ENCODE results near the gene SPAG6.

- TF ChIP-seq CTCF (IDR thresholded peaks at IDR 0.05) (no peak), POLR2A (IDR thresholded peaks at IDR 0.05) (no peak), EP300 (IDR thresholded peaks at IDR 0.05) (no peak)
These were observed 41.2 kb downstream of the SPAG6 start for GRCh38 chr10:22386503-22386902.

Data from tibial nerve (tissue), 4 donors.